SK-N-SH treated with all-trans-retinoic acid at 6 μM for 48 hours (cell line): ENCODE results near the gene HIVEP2.

ENCODE experiments used
- ATAC-seq: fragments of 200-7000 bp; cut with Tn5 transposase; 3 replicates; pipeline ENCODE4 v1.9.1; 2020; ENCODE audit warnings: mild to moderate bottlenecking, moderate library complexity
- ARNTL ChIP-seq: fragments of 450-650 bp; formaldehyde crosslinking; IDR thresholded peaks from 2 replicates; pipeline ENCODE4 v1.5.0; 2020; ENCODE audit warnings: low read depth, mild to moderate bottlenecking, moderate library complexity, borderline replicate concordance
- BACH2 ChIP-seq: fragments of 250-450 bp; sonication (Bioruptor Pico); IDR thresholded peaks from 2 replicates; pipeline ENCODE4 v1.9.0; 2021; ENCODE audit warnings: mild to moderate bottlenecking, borderline replicate concordance
- CSDC2 ChIP-seq: fragments of 250-450 bp; sonication (Bioruptor Pico); IDR thresholded peaks from 2 replicates; pipeline ENCODE4 v1.5.0; 2020; ENCODE audit warnings: mild to moderate bottlenecking, moderate library complexity
- ESRRG ChIP-seq: fragments of 250-450 bp; sonication (Bioruptor Pico); IDR thresholded peaks from 2 replicates; pipeline ENCODE4 v1.6.1; 2021; ENCODE audit warnings: mild to moderate bottlenecking
- GLIS3 ChIP-seq: fragments of 250-450 bp; sonication (Bioruptor Pico); IDR thresholded peaks from 2 replicates; pipeline ENCODE4 v1.5.0; 2020; ENCODE audit warnings: mild to moderate bottlenecking, moderate library complexity
- ISL1 ChIP-seq: fragments of 250-450 bp; sonication (Bioruptor Pico); IDR thresholded peaks from 2 replicates; pipeline ENCODE4 v2.1.2; 2022; ENCODE audit warnings: mild to moderate bottlenecking, moderate library complexity
- OSR1 ChIP-seq: fragments of 250-450 bp; sonication (Bioruptor Pico); IDR thresholded peaks from 2 replicates; pipeline ENCODE4 v1.8.0; 2022; ENCODE audit warnings: moderate library complexity, mild to moderate bottlenecking, inconsistent platforms
- PPARA ChIP-seq: fragments of 250-450 bp; sonication (Bioruptor Pico); IDR thresholded peaks from 2 replicates; pipeline ENCODE4 v1.5.0; 2020; ENCODE audit warnings: mild to moderate bottlenecking, borderline replicate concordance
- RARB ChIP-seq: fragments of 250-450 bp; sonication (Bioruptor Pico); IDR thresholded peaks from 2 replicates; pipeline ENCODE4 v1.8.0; 2021; ENCODE audit warnings: mild to moderate bottlenecking, moderate library complexity
- SNAI2 ChIP-seq: fragments of 250-450 bp; sonication (Bioruptor Pico); IDR thresholded peaks from 2 replicates; pipeline ENCODE4 v1.5.0; 2020; ENCODE audit warnings: mild to moderate bottlenecking, moderate library complexity
- TCF4 ChIP-seq: fragments of 250-450 bp; sonication (Bioruptor Pico); IDR thresholded peaks from 2 replicates; pipeline ENCODE4 v1.8.0; 2021; ENCODE audit warnings: mild to moderate bottlenecking, moderate library complexity, borderline replicate concordance
- TOX ChIP-seq: fragments of 250-450 bp; sonication (Bioruptor Pico); IDR thresholded peaks from 2 replicates; pipeline ENCODE4 v1.8.0; 2021; ENCODE audit warnings: mild to moderate bottlenecking, moderate library complexity, borderline replicate concordance
- ZC3H10 ChIP-seq: fragments of 250-450 bp; sonication (Bioruptor Pico); IDR thresholded peaks from 2 replicates; pipeline ENCODE4 v1.5.1; 2021; ENCODE audit warnings: mild to moderate bottlenecking, moderate library complexity
- ZFP3 ChIP-seq: fragments of 250-450 bp; sonication (Bioruptor Pico); IDR thresholded peaks from 2 replicates; pipeline ENCODE4 v1.5.0; 2020; ENCODE audit warnings: mild to moderate bottlenecking, moderate library complexity
- ZFP30 ChIP-seq: fragments of 450-650 bp; formaldehyde crosslinking; IDR thresholded peaks from 2 replicates; pipeline ENCODE4 v1.5.0; 2022; ENCODE audit warnings: mild to moderate bottlenecking, moderate library complexity
- ZNF565 ChIP-seq: fragments of 450-650 bp; formaldehyde crosslinking; conservative IDR thresholded peaks from 2 replicates; pipeline ENCODE4 v1.5.0; 2020; ENCODE audit warnings: low read depth, mild to moderate bottlenecking, moderate library complexity
- ZNF70 ChIP-seq: fragments of 450-650 bp; formaldehyde crosslinking; IDR thresholded peaks from 2 replicates; pipeline ENCODE4 v1.5.0; 2020; ENCODE audit warnings: mild to moderate bottlenecking, moderate library complexity
- ZNF8 ChIP-seq: fragments of 450-650 bp; formaldehyde crosslinking; IDR thresholded peaks from 2 replicates; pipeline ENCODE4 v1.5.0; 2020; ENCODE audit warnings: mild to moderate bottlenecking, moderate library complexity
- TF ChIP-seq, protein P1 (sequence below): fragments of 250-450 bp; sonication (Bioruptor Pico); IDR thresholded peaks from 2 replicates; pipeline ENCODE4 v1.5.0; 2020; ENCODE audit warnings: mild to moderate bottlenecking, moderate library complexity
- TF ChIP-seq, protein P2 (sequence below): fragments of 250-450 bp; sonication (Bioruptor Pico); IDR thresholded peaks from 2 replicates; pipeline ENCODE4 v1.5.1; 2020; ENCODE audit warnings: low read depth, mild to moderate bottlenecking, moderate library complexity
- TF ChIP-seq, protein P3 (sequence below): fragments of 250-450 bp; sonication (Bioruptor Pico); IDR thresholded peaks from 2 replicates; pipeline ENCODE4 v1.5.1; 2021; ENCODE audit warnings: mild to moderate bottlenecking, moderate library complexity
- TF ChIP-seq, protein P4 (sequence below): fragments of 250-450 bp; sonication (Bioruptor Pico); IDR thresholded peaks from 2 replicates; pipeline ENCODE4 v1.8.0; 2021; ENCODE audit warnings: low read depth, mild to moderate bottlenecking, moderate library complexity, borderline replicate concordance
- TF ChIP-seq, protein P5 (sequence below): fragments of 250-450 bp; sonication (Bioruptor Pico); IDR thresholded peaks from 2 replicates; pipeline ENCODE4 v1.8.0; 2020; ENCODE audit warnings: mild to moderate bottlenecking, moderate library complexity, borderline replicate concordance

Gene HIVEP2

DNA sequence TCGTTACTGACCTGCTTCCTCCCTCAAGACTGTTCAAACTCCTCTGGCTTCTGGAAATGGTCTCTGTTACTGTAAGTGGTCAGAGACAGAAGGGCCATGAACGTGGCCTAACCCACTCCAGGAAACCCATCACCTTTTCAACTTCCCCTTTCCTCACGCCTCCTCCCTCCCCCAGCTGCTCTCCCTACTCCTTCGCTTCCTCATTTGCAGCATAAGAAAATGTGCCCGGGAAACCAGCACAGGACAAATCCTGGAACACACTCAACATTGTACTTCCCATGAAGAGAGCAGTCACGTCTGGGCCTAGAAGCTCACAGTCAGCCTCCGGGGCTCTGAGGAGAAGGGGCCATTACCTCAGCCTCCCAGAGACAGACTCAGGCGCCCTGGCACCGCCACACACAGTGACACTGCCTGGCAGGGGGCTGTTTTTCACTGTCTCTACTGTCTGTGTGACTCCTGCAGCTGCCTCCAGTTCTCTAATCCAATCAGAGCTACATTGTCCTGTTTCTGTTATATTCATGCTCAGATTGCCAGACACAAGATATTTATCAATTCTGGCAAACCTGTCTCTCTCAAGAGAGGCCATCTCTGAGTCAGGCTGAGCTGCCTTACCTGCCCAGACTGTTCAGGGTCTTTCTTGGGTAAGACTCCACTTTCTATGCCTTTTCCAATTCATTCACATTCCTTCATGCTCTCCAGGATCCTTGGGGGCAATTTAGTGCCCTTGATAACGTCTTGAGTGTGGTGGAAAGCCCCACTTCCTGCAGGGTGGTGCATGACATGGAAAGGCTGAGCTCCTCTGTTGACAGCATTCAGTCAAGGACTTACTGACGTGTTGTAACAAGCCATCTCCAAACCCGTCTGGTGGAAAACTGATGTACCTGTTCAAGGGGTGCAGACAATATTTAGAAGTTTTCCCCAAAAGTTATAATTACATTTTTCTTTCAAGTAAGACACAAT is 242.2 kb downstream of the HIVEP2 start:
- peak; percentile 91 for ATAC-seq
- TF ChIP-seq, protein P1, sequence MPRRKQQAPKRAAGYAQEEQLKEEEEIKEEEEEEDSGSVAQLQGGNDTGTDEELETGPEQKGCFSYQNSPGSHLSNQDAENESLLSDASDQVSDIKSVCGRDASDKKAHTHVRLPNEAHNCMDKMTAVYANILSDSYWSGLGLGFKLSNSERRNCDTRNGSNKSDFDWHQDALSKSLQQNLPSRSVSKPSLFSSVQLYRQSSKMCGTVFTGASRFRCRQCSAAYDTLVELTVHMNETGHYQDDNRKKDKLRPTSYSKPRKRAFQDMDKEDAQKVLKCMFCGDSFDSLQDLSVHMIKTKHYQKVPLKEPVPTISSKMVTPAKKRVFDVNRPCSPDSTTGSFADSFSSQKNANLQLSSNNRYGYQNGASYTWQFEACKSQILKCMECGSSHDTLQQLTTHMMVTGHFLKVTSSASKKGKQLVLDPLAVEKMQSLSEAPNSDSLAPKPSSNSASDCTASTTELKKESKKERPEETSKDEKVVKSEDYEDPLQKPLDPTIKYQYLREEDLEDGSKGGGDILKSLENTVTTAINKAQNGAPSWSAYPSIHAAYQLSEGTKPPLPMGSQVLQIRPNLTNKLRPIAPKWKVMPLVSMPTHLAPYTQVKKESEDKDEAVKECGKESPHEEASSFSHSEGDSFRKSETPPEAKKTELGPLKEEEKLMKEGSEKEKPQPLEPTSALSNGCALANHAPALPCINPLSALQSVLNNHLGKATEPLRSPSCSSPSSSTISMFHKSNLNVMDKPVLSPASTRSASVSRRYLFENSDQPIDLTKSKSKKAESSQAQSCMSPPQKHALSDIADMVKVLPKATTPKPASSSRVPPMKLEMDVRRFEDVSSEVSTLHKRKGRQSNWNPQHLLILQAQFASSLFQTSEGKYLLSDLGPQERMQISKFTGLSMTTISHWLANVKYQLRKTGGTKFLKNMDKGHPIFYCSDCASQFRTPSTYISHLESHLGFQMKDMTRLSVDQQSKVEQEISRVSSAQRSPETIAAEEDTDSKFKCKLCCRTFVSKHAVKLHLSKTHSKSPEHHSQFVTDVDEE = peak; percentile 90; the same call in 1 of the 2 replicates
- TF ChIP-seq, protein P2, sequence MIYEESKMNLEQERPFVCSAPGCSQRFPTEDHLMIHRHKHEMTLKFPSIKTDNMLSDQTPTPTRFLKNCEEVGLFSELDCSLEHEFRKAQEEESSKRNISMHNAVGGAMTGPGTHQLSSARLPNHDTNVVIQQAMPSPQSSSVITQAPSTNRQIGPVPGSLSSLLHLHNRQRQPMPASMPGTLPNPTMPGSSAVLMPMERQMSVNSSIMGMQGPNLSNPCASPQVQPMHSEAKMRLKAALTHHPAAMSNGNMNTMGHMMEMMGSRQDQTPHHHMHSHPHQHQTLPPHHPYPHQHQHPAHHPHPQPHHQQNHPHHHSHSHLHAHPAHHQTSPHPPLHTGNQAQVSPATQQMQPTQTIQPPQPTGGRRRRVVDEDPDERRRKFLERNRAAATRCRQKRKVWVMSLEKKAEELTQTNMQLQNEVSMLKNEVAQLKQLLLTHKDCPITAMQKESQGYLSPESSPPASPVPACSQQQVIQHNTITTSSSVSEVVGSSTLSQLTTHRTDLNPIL (CRISPR knock-in tag) = no peak
- TF ChIP-seq, protein P3, sequence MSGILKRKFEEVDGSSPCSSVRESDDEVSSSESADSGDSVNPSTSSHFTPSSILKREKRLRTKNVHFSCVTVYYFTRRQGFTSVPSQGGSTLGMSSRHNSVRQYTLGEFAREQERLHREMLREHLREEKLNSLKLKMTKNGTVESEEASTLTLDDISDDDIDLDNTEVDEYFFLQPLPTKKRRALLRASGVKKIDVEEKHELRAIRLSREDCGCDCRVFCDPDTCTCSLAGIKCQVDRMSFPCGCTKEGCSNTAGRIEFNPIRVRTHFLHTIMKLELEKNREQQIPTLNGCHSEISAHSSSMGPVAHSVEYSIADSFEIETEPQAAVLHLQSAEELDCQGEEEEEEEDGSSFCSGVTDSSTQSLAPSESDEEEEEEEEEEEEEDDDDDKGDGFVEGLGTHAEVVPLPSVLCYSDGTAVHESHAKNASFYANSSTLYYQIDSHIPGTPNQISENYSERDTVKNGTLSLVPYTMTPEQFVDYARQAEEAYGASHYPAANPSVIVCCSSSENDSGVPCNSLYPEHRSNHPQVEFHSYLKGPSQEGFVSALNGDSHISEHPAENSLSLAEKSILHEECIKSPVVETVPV (CRISPR knock-in tag) = no peak
- TF ChIP-seq ZFP3 (CRISPR knock-in tag) = peak; percentile 48; the same call in 1 of the 2 replicates
- TF ChIP-seq SNAI2 (CRISPR knock-in tag) = no peak
- TF ChIP-seq GLIS3 (CRISPR knock-in tag) = no peak
- TF ChIP-seq RARB (CRISPR knock-in tag) = no peak
- TF ChIP-seq ESRRG (CRISPR knock-in tag) = peak; percentile 51; the same call in 1 of the 2 replicates
- no peak; the same call in 1 of the 2 replicates for TF ChIP-seq ZNF8 (CRISPR knock-in tag)
- TF ChIP-seq, protein P4, sequence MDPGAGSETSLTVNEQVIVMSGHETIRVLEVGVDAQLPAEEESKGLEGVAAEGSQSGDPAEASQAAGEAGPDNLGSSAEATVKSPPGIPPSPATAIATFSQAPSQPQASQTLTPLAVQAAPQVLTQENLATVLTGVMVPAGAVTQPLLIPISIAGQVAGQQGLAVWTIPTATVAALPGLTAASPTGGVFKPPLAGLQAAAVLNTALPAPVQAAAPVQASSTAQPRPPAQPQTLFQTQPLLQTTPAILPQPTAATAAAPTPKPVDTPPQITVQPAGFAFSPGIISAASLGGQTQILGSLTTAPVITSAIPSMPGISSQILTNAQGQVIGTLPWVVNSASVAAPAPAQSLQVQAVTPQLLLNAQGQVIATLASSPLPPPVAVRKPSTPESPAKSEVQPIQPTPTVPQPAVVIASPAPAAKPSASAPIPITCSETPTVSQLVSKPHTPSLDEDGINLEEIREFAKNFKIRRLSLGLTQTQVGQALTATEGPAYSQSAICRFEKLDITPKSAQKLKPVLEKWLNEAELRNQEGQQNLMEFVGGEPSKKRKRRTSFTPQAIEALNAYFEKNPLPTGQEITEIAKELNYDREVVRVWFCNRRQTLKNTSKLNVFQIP (CRISPR knock-in tag) = no peak
- no peak for TF ChIP-seq ISL1 (CRISPR knock-in tag)
- TF ChIP-seq ARNTL (CRISPR knock-in tag) = no peak
- TF ChIP-seq ZC3H10 (CRISPR knock-in tag) = no peak
- peak; percentile 94 for TF ChIP-seq TCF4 (CRISPR knock-in tag)
- TF ChIP-seq OSR1 (CRISPR knock-in tag) = no peak
- no peak for TF ChIP-seq PPARA (CRISPR knock-in tag)
- no peak for TF ChIP-seq CSDC2 (CRISPR knock-in tag)
- TF ChIP-seq ZNF70 = 0 out of 2 replicates have a peak, but pooled peaks have one; percentile 5
- no peak for TF ChIP-seq BACH2 (CRISPR knock-in tag)
- no peak for TF ChIP-seq ZNF565 (CRISPR knock-in tag)
- no peak for TF ChIP-seq TOX (CRISPR knock-in tag)
- no peak for TF ChIP-seq ZFP30 (CRISPR knock-in tag)
- TF ChIP-seq, protein P5, sequence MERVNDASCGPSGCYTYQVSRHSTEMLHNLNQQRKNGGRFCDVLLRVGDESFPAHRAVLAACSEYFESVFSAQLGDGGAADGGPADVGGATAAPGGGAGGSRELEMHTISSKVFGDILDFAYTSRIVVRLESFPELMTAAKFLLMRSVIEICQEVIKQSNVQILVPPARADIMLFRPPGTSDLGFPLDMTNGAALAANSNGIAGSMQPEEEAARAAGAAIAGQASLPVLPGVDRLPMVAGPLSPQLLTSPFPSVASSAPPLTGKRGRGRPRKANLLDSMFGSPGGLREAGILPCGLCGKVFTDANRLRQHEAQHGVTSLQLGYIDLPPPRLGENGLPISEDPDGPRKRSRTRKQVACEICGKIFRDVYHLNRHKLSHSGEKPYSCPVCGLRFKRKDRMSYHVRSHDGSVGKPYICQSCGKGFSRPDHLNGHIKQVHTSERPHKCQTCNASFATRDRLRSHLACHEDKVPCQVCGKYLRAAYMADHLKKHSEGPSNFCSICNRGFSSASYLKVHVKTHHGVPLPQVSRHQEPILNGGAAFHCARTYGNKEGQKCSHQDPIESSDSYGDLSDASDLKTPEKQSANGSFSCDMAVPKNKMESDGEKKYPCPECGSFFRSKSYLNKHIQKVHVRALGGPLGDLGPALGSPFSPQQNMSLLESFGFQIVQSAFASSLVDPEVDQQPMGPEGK (CRISPR knock-in tag) = no peak
